ENCODE data around the gene PPARA.

- no peak for TF ChIP-seq CTCF (IDR thresholded peaks at IDR 0.05; ENCODE audit: low read length)
- no peak for TF ChIP-seq EZH2 (IDR thresholded peaks at IDR 0.05; ENCODE audit: borderline replicate concordance, low read length)
Measured at GRCh38 chr22:46272196-46272595, 121.9 kb downstream of the PPARA start.

Data from OCI-LY1 (cell line).